Ammon's horn (tissue), 1 donor: ENCODE data around the gene PLG.
"Not testable (repeated sequence)": the region's sequence is repeated elsewhere in the genome, so short reads cannot be mapped to it uniquely, and the experiment has no call there.

Experiments used
- DNase-seq: peaks from one replicate; pipeline ENCODE4 v3.0.0-alpha.2; 2016; ENCODE audit warnings: low spot score

PLG gene

GRCh38 chr6:160704688-160705087, 2.6 kb downstream of the PLG start:
- not testable (repeated sequence) for DNase-seq

- DNase-seq = not testable (repeated sequence)
Measured at GRCh38 chr6:160708993-160709392, 6.9 kb downstream of the PLG start.

- no peak for DNase-seq
Measured at GRCh38 chr6:160714731-160715316, 12.8 kb downstream of the PLG start.

- DNase-seq = no peak
Measured at GRCh38 chr6:160730911-160731310, 28.9 kb downstream of the PLG start.

GRCh38 chr6:160733050-160733646, 31.1 kb downstream of the PLG start:
- DNase-seq = peak; percentile 82

- no peak for DNase-seq
Measured at GRCh38 chr6:160734627-160735026, 32.6 kb downstream of the PLG start.

- no peak for DNase-seq
Measured at GRCh38 chr6:160735523-160735922, 33.5 kb downstream of the PLG start.

- no peak for DNase-seq
Measured at GRCh38 chr6:160737934-160738333, 35.9 kb downstream of the PLG start.

GRCh38 chr6:160739955-160740354, 37.9 kb downstream of the PLG start:
- DNase-seq = no peak

- not testable (repeated sequence) for DNase-seq
Measured at GRCh38 chr6:160741012-160741411, 39.0 kb downstream of the PLG start.

- no peak for DNase-seq
Measured at GRCh38 chr6:160742090-160742489, 40.0 kb downstream of the PLG start.

- no peak for DNase-seq
Measured at GRCh38 chr6:160750276-160750689, 48.2 kb downstream of the PLG start.

GRCh38 chr6:160753211-160753610, 51.2 kb downstream of the PLG start:
- DNase-seq = not testable (repeated sequence)

- DNase-seq = no peak
Measured at GRCh38 chr6:160755165-160755564, 53.1 kb downstream of the PLG start.

- no peak for DNase-seq
Measured at GRCh38 chr6:160756021-160756420, 54.0 kb downstream of the PLG start.

GRCh38 chr6:160756871-160757270, 54.8 kb downstream of the PLG start:
- DNase-seq = no peak

GRCh38 chr6:160764847-160765246, 62.8 kb downstream of the PLG start:
- DNase-seq = no peak

- DNase-seq = no peak
Measured at GRCh38 chr6:160765412-160765811, 63.4 kb downstream of the PLG start.

GRCh38 chr6:160766657-160766988, 64.6 kb downstream of the PLG start:
- DNase-seq = peak; percentile 7

- DNase-seq = peak; percentile 80
Measured at GRCh38 chr6:160766989-160767646, 65.1 kb downstream of the PLG start.

- DNase-seq = no peak
Measured at GRCh38 chr6:160767647-160768019, 65.6 kb downstream of the PLG start.

- DNase-seq = no peak
Measured at GRCh38 chr6:160768101-160768500, 66.1 kb downstream of the PLG start.

- DNase-seq = no peak
Measured at GRCh38 chr6:160774399-160774798, 72.4 kb downstream of the PLG start.
